ENCODE measurements around the gene SSBP2. TPM values are rescaled to one million over a fixed set of nuclear protein-coding genes. Genes with fewer than 3 reads are reported as not detected.

Gene SSBP2
- 100 to 1,000 TPM in 1 of 3 donors, 10 to 100 TPM in 2; 65.5 to 110 (median 76.6) TPM for total RNA-seq

DNA sequence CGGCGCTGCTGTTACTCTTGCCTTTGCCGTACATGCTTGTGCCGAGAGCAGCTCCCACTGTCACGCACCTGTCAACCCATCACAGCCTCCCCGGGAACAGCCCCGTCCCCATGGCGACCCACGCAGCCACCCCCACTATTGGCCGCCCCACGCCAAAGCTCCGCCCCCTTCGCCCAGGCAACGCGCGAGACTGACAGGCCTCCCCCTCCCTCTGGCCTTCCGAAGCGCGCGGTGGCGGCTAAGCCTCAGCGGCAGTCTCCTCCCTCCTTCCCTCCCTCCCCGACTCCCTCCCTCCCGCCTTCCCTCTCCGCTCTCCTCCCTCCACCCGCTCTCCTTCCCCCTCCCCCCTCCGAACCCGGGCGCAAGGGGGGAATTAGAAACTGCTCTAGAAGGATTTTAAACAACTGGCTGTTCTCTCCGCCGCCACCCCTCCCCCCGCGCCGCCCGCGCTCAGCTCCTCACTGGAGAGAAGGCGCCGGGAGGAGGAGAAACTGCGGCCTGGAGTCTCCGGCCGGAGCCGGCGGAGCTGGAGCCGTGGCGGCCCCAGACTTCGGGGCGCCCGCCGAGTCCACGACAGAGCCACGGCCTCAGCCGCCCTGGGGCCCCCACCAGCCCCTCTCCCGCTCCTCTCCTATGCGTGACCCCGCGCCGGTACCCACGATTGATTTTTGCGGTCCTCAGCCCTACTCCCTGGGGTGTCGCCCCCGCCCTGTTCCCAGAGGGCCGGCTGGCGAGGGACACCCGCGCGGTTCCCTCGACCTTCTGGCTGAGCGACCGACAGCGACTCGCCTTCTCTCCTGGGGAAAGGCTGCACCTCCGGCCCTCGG, at the start of gene SSBP2:
Gene SSBP2 (minus strand): TSS at position 89 of the 827 bp plus-strand sequence. CDS start 55 bp downstream, at position 34.
- peaks cover 0 to 7% of the 10 kb centered on the region in 2 donors for H3K4me1 ChIP-seq
- H3K9me3 ChIP-seq = no peaks in the 10 kb centered on the region
- no peaks in the 10 kb centered on the region for H3K27me3 ChIP-seq
- peak; percentile 99 to 100 for DNase-seq (ENCODE audit: low spot score in 2 of 2)
- TF ChIP-seq, protein P1, sequence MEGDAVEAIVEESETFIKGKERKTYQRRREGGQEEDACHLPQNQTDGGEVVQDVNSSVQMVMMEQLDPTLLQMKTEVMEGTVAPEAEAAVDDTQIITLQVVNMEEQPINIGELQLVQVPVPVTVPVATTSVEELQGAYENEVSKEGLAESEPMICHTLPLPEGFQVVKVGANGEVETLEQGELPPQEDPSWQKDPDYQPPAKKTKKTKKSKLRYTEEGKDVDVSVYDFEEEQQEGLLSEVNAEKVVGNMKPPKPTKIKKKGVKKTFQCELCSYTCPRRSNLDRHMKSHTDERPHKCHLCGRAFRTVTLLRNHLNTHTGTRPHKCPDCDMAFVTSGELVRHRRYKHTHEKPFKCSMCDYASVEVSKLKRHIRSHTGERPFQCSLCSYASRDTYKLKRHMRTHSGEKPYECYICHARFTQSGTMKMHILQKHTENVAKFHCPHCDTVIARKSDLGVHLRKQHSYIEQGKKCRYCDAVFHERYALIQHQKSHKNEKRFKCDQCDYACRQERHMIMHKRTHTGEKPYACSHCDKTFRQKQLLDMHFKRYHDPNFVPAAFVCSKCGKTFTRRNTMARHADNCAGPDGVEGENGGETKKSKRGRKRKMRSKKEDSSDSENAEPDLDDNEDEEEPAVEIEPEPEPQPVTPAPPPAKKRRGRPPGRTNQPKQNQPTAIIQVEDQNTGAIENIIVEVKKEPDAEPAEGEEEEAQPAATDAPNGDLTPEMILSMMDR (IDR thresholded peaks at IDR 0.05) = peak in 2 of 3 donors; percentile 8 to 14
- TF ChIP-seq POLR2AphosphoS5 (IDR thresholded peaks at IDR 0.05) (peak; percentile 78 to 97 (median 87)), POLR2A (IDR thresholded peaks at IDR 0.05) (peak; percentile 50)
- H3K4me3 ChIP-seq = peak within 1 kb of the TSS; percentile 79 to 94 (median 92)
- peak within 1 kb of the TSS; percentile 98 to 99 for H3K27ac ChIP-seq
- intact Hi-C loops (cut with DNase I; ENCODE audit: low total_unique reads) = loop anchor here (5.0 kb wide), 3 partner anchors 86 to 221 kb away; partner anchors contain the start of gene ATG10
- H3K36me3 ChIP-seq = no peaks in the 10 kb centered on the region

GRCh38 chr5:81795666-81796065, 44.8 kb upstream of the SSBP2 start:
- Histone ChIP-seq H3K9me3 (no peaks in the 10 kb centered on the region), H3K27ac (no peak overlapping the region), H3K4me3 (no peak overlapping the region), H3K36me3 (no peaks in the 10 kb centered on the region), H3K27me3 (no peaks in the 10 kb centered on the region), H3K4me1 (no peaks in the 10 kb centered on the region)
- intact Hi-C loops (cut with DNase I; ENCODE audit: low total_unique reads) = loop anchor here (1.0 kb wide), 1 partner anchor 42 kb away; no protein-coding TSS in a partner anchor
- no peak for TF ChIP-seq POLR2AphosphoS5 (IDR thresholded peaks at IDR 0.05)
- TF ChIP-seq, protein P1 (IDR thresholded peaks at IDR 0.05) = no peak
- no peak for TF ChIP-seq POLR2A (IDR thresholded peaks at IDR 0.05)
- DNase-seq (ENCODE audit: low spot score in 2 of 2) = no peak

DNA sequence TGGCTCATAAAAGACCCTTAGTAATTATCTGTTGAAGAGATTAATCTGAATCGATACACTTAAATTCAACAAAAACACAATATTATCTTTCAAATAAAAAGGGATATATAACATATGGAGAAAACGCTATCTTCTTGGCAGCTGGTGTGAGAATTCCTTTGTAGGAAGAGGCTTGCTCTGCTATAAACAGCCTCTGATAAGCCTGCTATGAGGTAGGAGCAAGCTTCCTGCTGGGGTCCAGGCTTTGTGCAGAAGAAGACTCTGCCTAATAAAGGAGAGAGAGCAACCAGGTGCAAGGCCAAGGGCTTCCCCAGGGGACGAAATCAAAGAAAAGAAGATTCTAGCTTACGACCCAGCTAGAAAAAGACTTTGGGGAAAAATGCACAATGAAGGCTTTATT, 43.3 kb upstream of the SSBP2 start:
- intact Hi-C loops (cut with DNase I; ENCODE audit: low total_unique reads) = no loop called here
- TF ChIP-seq, protein P1 (IDR thresholded peaks at IDR 0.05) = no peak
- TF ChIP-seq POLR2A (IDR thresholded peaks at IDR 0.05) (no peak), POLR2AphosphoS5 (IDR thresholded peaks at IDR 0.05) (no peak)
- H3K27ac ChIP-seq = no peak overlapping the region
- no peaks in the 10 kb centered on the region for H3K36me3 ChIP-seq
- no peaks in the 10 kb centered on the region for H3K9me3 ChIP-seq
- no peak for DNase-seq (ENCODE audit: low spot score in 2 of 2)
- H3K27me3 ChIP-seq = no peaks in the 10 kb centered on the region
- no peaks in the 10 kb centered on the region for H3K4me1 ChIP-seq
- H3K4me3 ChIP-seq = no peak overlapping the region

DNA sequence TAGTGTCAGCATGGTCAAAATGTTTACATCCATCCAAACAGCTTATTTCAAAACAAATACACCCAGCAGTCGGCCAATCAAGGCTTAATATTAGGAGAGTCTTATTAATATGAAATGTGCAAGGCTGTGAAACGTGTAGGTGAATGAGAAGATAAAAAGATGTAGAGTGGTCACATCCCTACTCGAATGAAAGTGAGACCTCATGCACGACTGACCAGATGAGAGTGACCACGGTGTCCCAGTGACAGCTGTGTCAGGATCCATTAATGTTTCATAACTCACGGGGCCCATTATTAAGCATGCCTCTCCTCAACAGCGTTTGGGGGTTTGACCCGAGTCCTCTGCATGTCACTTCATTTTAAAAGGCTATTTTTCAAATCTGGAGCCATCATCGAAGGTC, 39.4 kb upstream of the SSBP2 start:
- Histone ChIP-seq H3K4me1 (peaks cover 0 to 10% of the 10 kb centered on the region in 2 donors), H3K27ac (no peak overlapping the region), H3K27me3 (no peaks in the 10 kb centered on the region), H3K9me3 (no peaks in the 10 kb centered on the region), H3K36me3 (no peaks in the 10 kb centered on the region), H3K4me3 (no peak overlapping the region)
- no peak for DNase-seq (ENCODE audit: low spot score in 2 of 2)
- intact Hi-C loops (cut with DNase I; ENCODE audit: low total_unique reads) = no loop called here
- TF ChIP-seq POLR2A (IDR thresholded peaks at IDR 0.05) (no peak), POLR2AphosphoS5 (IDR thresholded peaks at IDR 0.05) (no peak)
- TF ChIP-seq, protein P1 (IDR thresholded peaks at IDR 0.05) = no peak

DNA sequence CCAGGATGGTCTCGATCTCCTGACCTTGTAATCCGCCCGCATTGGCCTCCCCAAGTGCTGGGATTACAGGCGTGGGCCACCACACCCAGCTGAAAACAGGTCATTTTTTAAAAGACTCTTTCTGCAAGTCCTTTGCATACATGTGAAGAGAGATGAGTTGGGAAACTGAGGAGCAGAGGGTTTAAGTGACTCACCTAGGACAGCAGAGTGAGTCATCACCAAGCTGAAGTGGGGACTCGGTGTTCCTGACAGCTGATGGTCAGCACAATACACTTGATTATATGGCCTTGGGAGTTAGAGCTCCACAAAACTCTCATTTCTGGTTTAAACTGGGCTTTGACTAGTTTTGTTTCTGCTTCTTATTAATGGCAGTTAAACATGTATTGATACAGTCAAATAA, 38.1 kb upstream of the SSBP2 start:
- Histone ChIP-seq H3K36me3 (no peaks in the 10 kb centered on the region), H3K4me3 (no peak overlapping the region), H3K9me3 (no peaks in the 10 kb centered on the region), H3K27ac (peak overlapping the region in 1 of 2 donors; percentile 71), H3K27me3 (no peaks in the 10 kb centered on the region), H3K4me1 (peaks cover 0 to 10% of the 10 kb centered on the region in 2 donors)
- intact Hi-C loops (cut with DNase I; ENCODE audit: low total_unique reads) = no loop called here
- TF ChIP-seq POLR2A (IDR thresholded peaks at IDR 0.05) (no peak), POLR2AphosphoS5 (IDR thresholded peaks at IDR 0.05) (no peak)
- TF ChIP-seq, protein P1 (IDR thresholded peaks at IDR 0.05) = no peak
- DNase-seq (ENCODE audit: low spot score in 2 of 2) = no peak
